Measurements from ENCODE around the gene TUSC2.

Gene TUSC2

DNA sequence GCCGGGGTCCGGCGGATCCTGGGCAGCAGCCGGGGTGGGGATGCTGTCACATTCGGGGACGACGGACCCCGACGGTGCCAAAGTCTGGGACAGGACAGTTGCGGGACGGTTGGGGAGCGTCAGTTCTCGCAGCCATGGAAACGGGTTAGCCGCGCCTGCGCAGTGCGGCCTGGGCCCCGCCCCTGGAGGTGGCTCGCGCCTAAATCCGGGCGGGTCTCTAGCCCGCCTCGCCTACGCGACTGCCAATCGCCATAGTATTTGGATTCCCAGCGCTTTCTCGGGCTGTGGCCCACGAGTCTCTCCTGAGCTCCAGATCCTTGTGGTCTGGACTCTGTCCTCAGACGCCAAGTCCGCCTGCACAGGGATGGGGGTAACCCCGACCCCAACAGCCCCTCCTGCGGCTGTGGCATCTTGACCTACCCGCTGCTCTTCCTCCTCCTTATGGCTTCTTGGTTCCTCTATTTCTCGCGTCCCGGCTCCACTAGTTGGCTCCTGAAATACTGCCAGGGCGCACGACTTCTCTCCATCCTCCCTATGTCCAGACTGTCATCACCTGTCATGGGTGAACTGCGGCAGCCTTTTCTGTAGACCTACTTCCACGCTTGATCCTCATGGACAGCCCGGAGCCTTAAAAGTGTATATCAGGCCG, 17.7 kb upstream of the TUSC2 start, which contains the start of gene ZMYND10:
Gene ZMYND10 (minus strand): TSS at position 147 of the 649 bp plus-strand sequence. CDS start 153 bp downstream, outside the sequence.
- no peak within 1 kb of the TSS for H3K23ac ChIP-seq (ENCODE audit: low read length)
- no peak within 1 kb of the TSS for H2BK15ac ChIP-seq (replicated peaks; ENCODE audit: low read depth)
- H3K27me3 ChIP-seq (ENCODE audit: insufficient read depth, low read length, poor library complexity), result no peaks in the 10 kb centered on the region
- DNase-seq, result peak; percentile 78
- no peak within 1 kb of the TSS for H2BK5ac ChIP-seq (ENCODE audit: low read length)
- no peak within 1 kb of the TSS for H3K4me3 ChIP-seq (ENCODE audit: low read length)
- H3K4me1 ChIP-seq (ENCODE audit: control insufficient read depth, low read depth, low read length), result peaks cover 5% of the 10 kb centered on the region
- no CpG with 5 or more reads among the region's 45 CpGs for WGBS (ENCODE audit: extremely low coverage, insufficient coverage, low lambda C conversion rate)
- no peak within 1 kb of the TSS for H3K27ac ChIP-seq (ENCODE audit: low read depth, low read length)
- H3K4me2 ChIP-seq (ENCODE audit: low read length), result peak within 1 kb of the TSS; percentile 79
- H3K36me3 ChIP-seq (ENCODE audit: control insufficient read depth, insufficient read depth, low read length), result no peaks in the 10 kb centered on the region
- no peak within 1 kb of the TSS for H2AK5ac ChIP-seq (ENCODE audit: low read length)
- no peak within 1 kb of the TSS for H3K4ac ChIP-seq (ENCODE audit: low read depth, low read length)
- H3K18ac ChIP-seq (ENCODE audit: low read length), result no peak within 1 kb of the TSS
- H3K79me1 ChIP-seq (ENCODE audit: low read length), result no peaks in the 10 kb centered on the region
- no peak within 1 kb of the TSS for H4K8ac ChIP-seq (ENCODE audit: low read depth, low read length)
- H3K9ac ChIP-seq (ENCODE audit: low read length), result peak within 1 kb of the TSS; percentile 58
- peak within 1 kb of the TSS; percentile 75 for H3K56ac ChIP-seq (ENCODE audit: low read length)
- H4K5ac ChIP-seq (ENCODE audit: low read length), result no peak within 1 kb of the TSS
- H2BK120ac ChIP-seq (ENCODE audit: low read depth, low read length), result no peak within 1 kb of the TSS
- H3K79me2 ChIP-seq (ENCODE audit: control insufficient read depth, insufficient read depth, low read length), result no peaks in the 10 kb centered on the region

DNA sequence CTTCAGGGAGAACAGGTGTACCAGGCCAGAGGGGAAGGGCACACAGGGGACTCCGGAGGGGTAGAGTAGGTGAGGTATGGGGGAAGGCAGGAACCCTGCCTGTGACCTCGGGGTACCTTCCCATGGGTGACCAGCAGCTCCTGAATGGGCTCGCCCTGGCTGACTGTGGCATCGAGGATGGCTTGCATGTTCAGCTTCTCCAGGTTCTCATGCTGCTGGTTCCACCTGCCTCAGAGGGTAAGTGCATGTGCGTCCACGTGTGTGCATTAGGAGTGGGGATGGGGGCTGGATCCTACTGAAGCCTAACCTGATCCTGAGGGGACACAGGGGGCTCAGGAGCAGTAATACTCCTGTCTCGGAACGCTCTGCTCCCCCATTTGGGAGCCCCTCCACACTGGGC, 17.0 kb upstream of the TUSC2 start:
- H2BK5ac ChIP-seq (ENCODE audit: low read length), result no peak overlapping the region
- H2BK15ac ChIP-seq (replicated peaks; ENCODE audit: low read depth), result no peak overlapping the region
- H3K4me3 ChIP-seq (ENCODE audit: low read length), result no peak overlapping the region
- H3K36me3 ChIP-seq (ENCODE audit: control insufficient read depth, insufficient read depth, low read length), result no peaks in the 10 kb centered on the region
- no peak overlapping the region for H3K4me2 ChIP-seq (ENCODE audit: low read length)
- peaks cover 1% of the 10 kb centered on the region for H3K4me1 ChIP-seq (ENCODE audit: control insufficient read depth, low read depth, low read length)
- H3K79me1 ChIP-seq (ENCODE audit: low read length), result no peaks in the 10 kb centered on the region
- no peaks in the 10 kb centered on the region for H3K79me2 ChIP-seq (ENCODE audit: control insufficient read depth, insufficient read depth, low read length)
- H3K56ac ChIP-seq (ENCODE audit: low read length), result no peak overlapping the region
- no peak overlapping the region for H4K5ac ChIP-seq (ENCODE audit: low read length)
- H3K27me3 ChIP-seq (ENCODE audit: insufficient read depth, low read length, poor library complexity), result peaks cover 5% of the 10 kb centered on the region
- H3K9ac ChIP-seq (ENCODE audit: low read length), result peak overlapping the region; percentile 43
- H4K8ac ChIP-seq (ENCODE audit: low read depth, low read length), result no peak overlapping the region
- no peak overlapping the region for H3K4ac ChIP-seq (ENCODE audit: low read depth, low read length)
- H3K23ac ChIP-seq (ENCODE audit: low read length), result no peak overlapping the region
- H3K18ac ChIP-seq (ENCODE audit: low read length), result no peak overlapping the region
- H2BK120ac ChIP-seq (ENCODE audit: low read depth, low read length), result no peak overlapping the region
- DNase-seq, result no peak
- no peak overlapping the region for H3K27ac ChIP-seq (ENCODE audit: low read depth, low read length)
- no peak overlapping the region for H2AK5ac ChIP-seq (ENCODE audit: low read length)
- no CpG with 5 or more reads among the region's 8 CpGs for WGBS (ENCODE audit: extremely low coverage, insufficient coverage, low lambda C conversion rate)

- Histone ChIP-seq H3K79me1 (ENCODE audit: low read length) (no peaks in the 10 kb centered on the region), H3K9ac (ENCODE audit: low read length) (no peak overlapping the region), H3K27me3 (ENCODE audit: insufficient read depth, low read length, poor library complexity) (peaks cover 10% of the 10 kb centered on the region), H3K4me1 (ENCODE audit: control insufficient read depth, low read depth, low read length) (no peaks in the 10 kb centered on the region), H3K27ac (ENCODE audit: low read depth, low read length) (no peak overlapping the region), H3K79me2 (ENCODE audit: control insufficient read depth, insufficient read depth, low read length) (no peaks in the 10 kb centered on the region), H3K56ac (ENCODE audit: low read length) (no peak overlapping the region), H3K4ac (ENCODE audit: low read depth, low read length) (no peak overlapping the region), H2BK5ac (ENCODE audit: low read length) (no peak overlapping the region), H2AK5ac (ENCODE audit: low read length) (no peak overlapping the region), H3K36me3 (ENCODE audit: control insufficient read depth, insufficient read depth, low read length) (no peaks in the 10 kb centered on the region), H2BK120ac (ENCODE audit: low read depth, low read length) (no peak overlapping the region), H3K18ac (ENCODE audit: low read length) (no peak overlapping the region), H4K8ac (ENCODE audit: low read depth, low read length) (no peak overlapping the region), H3K4me3 (ENCODE audit: low read length) (no peak overlapping the region), H3K23ac (ENCODE audit: low read length) (no peak overlapping the region), H4K5ac (ENCODE audit: low read length) (no peak overlapping the region), H2BK15ac (replicated peaks; ENCODE audit: low read depth) (no peak overlapping the region), H3K4me2 (ENCODE audit: low read length) (no peak overlapping the region)
- DNase-seq, result peak; percentile 73
- WGBS (ENCODE audit: extremely low coverage, insufficient coverage, low lambda C conversion rate), result no CpG with 5 or more reads among the region's 13 CpGs
These were observed 15.0 kb upstream of the TUSC2 start for GRCh38 chr3:50342813-50343633.

GRCh38 chr3:50341996-50342650, 14.1 kb upstream of the TUSC2 start:
- Histone ChIP-seq H2AK5ac (ENCODE audit: low read length) (no peak overlapping the region), H3K27me3 (ENCODE audit: insufficient read depth, low read length, poor library complexity) (peaks cover 10% of the 10 kb centered on the region), H2BK5ac (ENCODE audit: low read length) (no peak overlapping the region)

DNA sequence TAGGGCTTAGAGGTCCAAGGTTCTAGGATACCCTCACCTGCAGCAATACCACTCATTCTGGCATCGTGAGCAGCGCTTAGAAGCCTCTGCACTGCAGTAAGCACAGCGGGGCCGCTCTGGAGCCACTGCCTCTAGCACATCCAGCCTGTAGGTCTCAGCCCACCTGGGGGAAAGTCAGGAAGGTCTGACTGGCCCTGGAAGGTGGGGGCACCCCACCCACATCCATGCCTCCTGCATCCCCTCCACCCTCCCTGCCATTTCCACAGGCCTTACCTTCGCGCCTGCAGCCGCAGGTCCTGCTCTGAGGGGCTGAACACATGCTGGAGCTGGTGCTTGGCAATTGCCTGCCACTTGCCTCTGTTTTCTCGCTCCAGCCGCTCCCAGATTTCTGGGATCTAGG, 13.5 kb upstream of the TUSC2 start:
- H4K5ac ChIP-seq (ENCODE audit: low read length), result no peak overlapping the region

More at GRCh38 chr3:50341996-50342650, 14.1 kb upstream of the TUSC2 start:
- H2BK15ac ChIP-seq (replicated peaks; ENCODE audit: low read depth), result no peak overlapping the region
- H3K79me1 ChIP-seq (ENCODE audit: low read length), result no peaks in the 10 kb centered on the region
- H3K18ac ChIP-seq (ENCODE audit: low read length), result no peak overlapping the region
- H3K4me2 ChIP-seq (ENCODE audit: low read length), result no peak overlapping the region
- no peak overlapping the region for H2BK120ac ChIP-seq (ENCODE audit: low read depth, low read length)
- H3K36me3 ChIP-seq (ENCODE audit: control insufficient read depth, insufficient read depth, low read length), result no peaks in the 10 kb centered on the region
- H4K8ac ChIP-seq (ENCODE audit: low read depth, low read length), result no peak overlapping the region
- no peak overlapping the region for H3K9ac ChIP-seq (ENCODE audit: low read length)
- H3K56ac ChIP-seq (ENCODE audit: low read length), result no peak overlapping the region
- H3K23ac ChIP-seq (ENCODE audit: low read length), result no peak overlapping the region
- no peak for DNase-seq
- no peaks in the 10 kb centered on the region for H3K4me1 ChIP-seq (ENCODE audit: control insufficient read depth, low read depth, low read length)
- no peak overlapping the region for H3K4me3 ChIP-seq (ENCODE audit: low read length)
- no peak overlapping the region for H3K4ac ChIP-seq (ENCODE audit: low read depth, low read length)
- H3K27ac ChIP-seq (ENCODE audit: low read depth, low read length), result no peak overlapping the region
- no peak overlapping the region for H4K5ac ChIP-seq (ENCODE audit: low read length)
- WGBS (ENCODE audit: extremely low coverage, insufficient coverage, low lambda C conversion rate), result no CpG with 5 or more reads among the region's 13 CpGs
- no peaks in the 10 kb centered on the region for H3K79me2 ChIP-seq (ENCODE audit: control insufficient read depth, insufficient read depth, low read length)

More for the DNA sequence above, 13.5 kb upstream of the TUSC2 start:
- Histone ChIP-seq H3K36me3 (ENCODE audit: control insufficient read depth, insufficient read depth, low read length) (no peaks in the 10 kb centered on the region), H2AK5ac (ENCODE audit: low read length) (no peak overlapping the region), H2BK5ac (ENCODE audit: low read length) (no peak overlapping the region), H3K79me2 (ENCODE audit: control insufficient read depth, insufficient read depth, low read length) (peaks cover 2% of the 10 kb centered on the region), H4K8ac (ENCODE audit: low read depth, low read length) (no peak overlapping the region), H3K4me3 (ENCODE audit: low read length) (no peak overlapping the region), H3K56ac (ENCODE audit: low read length) (peak overlapping the region; percentile 92), H3K4me2 (ENCODE audit: low read length) (no peak overlapping the region), H3K4ac (ENCODE audit: low read depth, low read length) (no peak overlapping the region), H3K79me1 (ENCODE audit: low read length) (peaks cover 1% of the 10 kb centered on the region), H3K27me3 (ENCODE audit: insufficient read depth, low read length, poor library complexity) (peaks cover 10% of the 10 kb centered on the region), H2BK15ac (replicated peaks; ENCODE audit: low read depth) (no peak overlapping the region), H3K27ac (ENCODE audit: low read depth, low read length) (no peak overlapping the region), H3K9ac (ENCODE audit: low read length) (peak overlapping the region; percentile 73), H3K23ac (ENCODE audit: low read length) (no peak overlapping the region), H3K4me1 (ENCODE audit: control insufficient read depth, low read depth, low read length) (no peaks in the 10 kb centered on the region), H3K18ac (ENCODE audit: low read length) (no peak overlapping the region), H2BK120ac (ENCODE audit: low read depth, low read length) (no peak overlapping the region)
- no CpG with 5 or more reads among the region's 9 CpGs for WGBS (ENCODE audit: extremely low coverage, insufficient coverage, low lambda C conversion rate)
- no peak for DNase-seq
